Hematopoietic multipotent progenitor cell treated with erythropoietin and hydrocortisone succinate and interleukin-3 and kit ligand, for 8 days (in vitro differentiated cells): Measurements from ENCODE around the gene RXFP4.

Experiments
- DNase-seq: peaks from one replicate; pipeline ENCODE4 v3.0.0-alpha.2; 2015

RXFP4 gene

GRCh38 chr1:155961937-155962336 lies 20.5 kb downstream of the RXFP4 start:
- peak; percentile 64 for DNase-seq

- DNase-seq = no peak
Observed at GRCh38 chr1:155962599-155963211, 21.3 kb downstream of the RXFP4 start.

GRCh38 chr1:155964193-155964592 lies 22.8 kb downstream of the RXFP4 start:
- peak; percentile 39 for DNase-seq

- no peak for DNase-seq
Observed at GRCh38 chr1:155966135-155966534, 24.7 kb downstream of the RXFP4 start.

GRCh38 chr1:155966750-155967149 lies 25.3 kb downstream of the RXFP4 start:
- DNase-seq = peak; percentile 77

GRCh38 chr1:155967341-155968050 lies 26.1 kb downstream of the RXFP4 start:
- no peak for DNase-seq

- no peak for DNase-seq
Observed at GRCh38 chr1:155968051-155968400, 26.6 kb downstream of the RXFP4 start.

- no peak for DNase-seq
Observed at GRCh38 chr1:155968670-155969069, 27.2 kb downstream of the RXFP4 start.

- DNase-seq = no peak
Observed at GRCh38 chr1:155969377-155969791, 27.9 kb downstream of the RXFP4 start.

GRCh38 chr1:155970531-155971167 lies 29.2 kb downstream of the RXFP4 start:
- DNase-seq = peak; percentile 71

GRCh38 chr1:155971910-155972809 lies 30.7 kb downstream of the RXFP4 start:
- DNase-seq = no peak

- DNase-seq = no peak
Observed at GRCh38 chr1:155973723-155974122, 32.3 kb downstream of the RXFP4 start.

GRCh38 chr1:155974208-155975115 lies 33.0 kb downstream of the RXFP4 start:
- no peak for DNase-seq

GRCh38 chr1:155975375-155976061 lies 34.1 kb downstream of the RXFP4 start:
- DNase-seq = no peak

- peak; percentile 91 for DNase-seq
Observed at GRCh38 chr1:155976062-155976912, 34.8 kb downstream of the RXFP4 start.

GRCh38 chr1:155976913-155977689 lies 35.7 kb downstream of the RXFP4 start:
- peak; percentile 93 for DNase-seq

- no peak for DNase-seq
Observed at GRCh38 chr1:155977690-155978324, 36.4 kb downstream of the RXFP4 start.

- DNase-seq = peak; percentile 84
Observed at GRCh38 chr1:155978325-155978972, 37.0 kb downstream of the RXFP4 start, which contains the start of gene ARHGEF2. TSS of gene ARHGEF2 (minus strand) at chr1:155978547. CDS start at chr1:155978427, 120 bp downstream.
